K562 (cell line): Measurements from ENCODE around the gene ANKFN1. TPM values are rescaled to one million over a fixed set of nuclear protein-coding genes. Genes with fewer than 3 reads are reported as not detected.

Experiments
- ATAC-seq: fragments of 200-7000 bp; cut with Tn5 transposase; 3 replicates; pipeline ENCODE4 v1.9.1; 2020; ENCODE audit warnings: moderate library complexity
- BruUV-seq: library from RNA; stranded (reverse); fragments of 400-500 nt; replicated peaks from 2 replicates; lab custom pipeline; 2021; lab: Mats Ljungman, UMichigan
- CTCF ChIA-PET: fragments of 300-600 bp; formaldehyde crosslinking; extraction: SDS; loops from one replicate; lab custom pipeline; 2021; ENCODE audit warnings: low intra/inter-chr PET ratio; lab: Yijun Ruan, JAX
- POLR2A ChIA-PET: fragments of 300-600, 350-650 bp; sonication (Branson Sonifier 250); formaldehyde crosslinking; extraction: SDS; loops from one replicate; lab custom pipeline; 2021; ENCODE audit warnings: antibody characterized with exemption, inconsistent platforms; lab: Yijun Ruan, JAX
- DNase-seq, 4 experiments: peaks; one replicate each; pipeline versions ENCODE4 v3.0.0 to v3.0.0-alpha.2; 2011 to 2018; ENCODE audit warnings: low spot score in 3 of 4, mixed read lengths in 3 of 4; ENCODE audit errors: extremely low read depth in 1 of 4
- FAIRE-seq: peaks from 2 replicates; lab custom pipeline; 2011; peaks lifted over from hg19 to GRCh38; lab: Jason Lieb, UNC
- H2AFZ ChIP-seq: 2 replicates; pipeline ENCODE4 v1.6.0; 2011; ENCODE audit warnings: low read depth, low read length, control low read depth, inconsistent platforms
- H3K27ac ChIP-seq: fragments of 200-600 bp; 3 replicates; pipeline ENCODE4 v1.8.0; 2011; ENCODE audit warnings: low read depth, mild to moderate bottlenecking, control low read depth, inconsistent platforms, low read length, moderate library complexity, mixed read lengths; ENCODE audit errors: extremely low read depth
- H3K27me3 ChIP-seq, 2 experiments: fragments of 300-600 bp in 1 of 2; 2 replicates in 1 of 2; 3 replicates in 1 of 2; pipeline versions ENCODE4 v1.6.0 to v1.8.0; 2011; ENCODE audit warnings: inconsistent platforms in 2 of 2, low read length in 2 of 2, mild to moderate bottlenecking in 1 of 2, mixed read lengths in 1 of 2, moderate library complexity in 1 of 2; ENCODE audit not compliant: control insufficient read depth in 2 of 2, insufficient read depth in 2 of 2
- H3K36me3 ChIP-seq: fragments of 300-600 bp; 3 replicates; pipeline ENCODE4 v1.8.0; 2011; ENCODE audit warnings: mild to moderate bottlenecking, low read length, inconsistent platforms; ENCODE audit not compliant: control insufficient read depth, insufficient read depth
- H3K4me1 ChIP-seq, 2 experiments: fragments of 200-600 bp in 1 of 2; replicated peaks in 1 of 2; 2 replicates in 1 of 2; 3 replicates in 1 of 2; pipeline versions ENCODE4 v1.5.1 to v1.8.0; 2011; ENCODE audit warnings: inconsistent platforms in 2 of 2, low read length in 2 of 2, mild to moderate bottlenecking in 1 of 2, mixed read lengths in 1 of 2, moderate library complexity in 1 of 2; ENCODE audit not compliant: control insufficient read depth in 2 of 2, insufficient read depth in 2 of 2
- H3K4me2 ChIP-seq: 2 replicates; pipeline ENCODE4 v1.6.1; 2011; ENCODE audit warnings: low read length, control low read depth, inconsistent platforms, mixed read lengths; ENCODE audit not compliant: insufficient read depth
- H3K4me3 ChIP-seq: fragments of 200-600 bp; sonication (generic), shearing (Covaris generic); 2 replicates; pipeline ENCODE4 v1.5.1; 2016; ENCODE audit warnings: control low read depth, inconsistent platforms
- H3K79me2 ChIP-seq: fragments of 200-600 bp; 3 replicates; pipeline ENCODE4 v1.8.0; 2011; ENCODE audit warnings: low read length, inconsistent platforms; ENCODE audit not compliant: control insufficient read depth, insufficient read depth
- H3K9ac ChIP-seq, 2 experiments: 2 replicates each; pipeline versions ENCODE4 v1.6.0 to v1.6.1; 2011; ENCODE audit warnings: low read depth in 2 of 2, low read length in 2 of 2, control low read depth in 1 of 2, inconsistent platforms in 1 of 2, mild to moderate bottlenecking in 1 of 2, mixed read lengths in 1 of 2; ENCODE audit not compliant: insufficient read depth in 1 of 2
- H3K9me1 ChIP-seq: one replicate; pipeline ENCODE4 v1.6.0; 2011; ENCODE audit warnings: inconsistent platforms, mild to moderate bottlenecking, low read length, moderate library complexity; ENCODE audit not compliant: control insufficient read depth, insufficient read depth
- H3K9me3 ChIP-seq: replicated peaks from 2 replicates; pipeline ENCODE4 v1.5.1; 2011; ENCODE audit warnings: low read depth, low read length, inconsistent platforms; ENCODE audit not compliant: control insufficient read depth, insufficient read depth
- H4K20me1 ChIP-seq: replicated peaks from 2 replicates; pipeline ENCODE4 v1.6.1; 2011; ENCODE audit warnings: low read length, inconsistent platforms, mixed read lengths; ENCODE audit not compliant: control insufficient read depth, insufficient read depth
- ADNP ChIP-seq: fragments of 200-800 bp; sonication (Bioruptor generic); IDR thresholded peaks from 2 replicates; pipeline ENCODE4 v1.6.1; 2016; ENCODE audit warnings: missing genetic modification characterization, missing compliant biosample characterization
- EGR1 ChIP-seq: fragments of 450-650 bp; conservative IDR thresholded peaks from 2 replicates; pipeline ENCODE4 v1.6.1; 2017; ENCODE audit warnings: mild to moderate bottlenecking
- EP400 ChIP-seq: fragments of 450-650 bp; IDR thresholded peaks from 2 replicates; pipeline ENCODE4 v1.6.1; 2017; ENCODE audit warnings: antibody characterized with exemption, mild to moderate bottlenecking, moderate library complexity
- NRF1 ChIP-seq, 2 experiments: fragments of 450-650 bp; IDR thresholded peaks in 1 of 2; conservative IDR thresholded peaks in 1 of 2; 2 replicates each; pipeline ENCODE4 v1.6.1; 2014; ENCODE audit warnings: mild to moderate bottlenecking in 2 of 2
- PPARD ChIP-seq: fragments of 250-450 bp; sonication (Bioruptor Pico); IDR thresholded peaks from 2 replicates; pipeline ENCODE4 v1.8.0; 2022; ENCODE audit warnings: inconsistent platforms, mild to moderate bottlenecking, moderate library complexity
- RAD21 ChIP-seq, 2 experiments: fragments of 250-450 bp in 1 of 2; fragments of 450-650 bp in 1 of 2; sonication (Bioruptor Pico) in 1 of 2; formaldehyde crosslinking in 1 of 2; IDR thresholded peaks in 1 of 2; conservative IDR thresholded peaks in 1 of 2; 2 replicates each; pipeline versions ENCODE4 v1.4.0 to v1.8.0; 2020 to 2022; ENCODE audit warnings: mild to moderate bottlenecking in 2 of 2, moderate library complexity in 1 of 2
- STAT5A ChIP-seq: IDR thresholded peaks from 2 replicates; pipeline ENCODE4 v1.6.1; 2012; ENCODE audit warnings: low read length, inconsistent platforms, borderline replicate concordance
- ZMIZ1 ChIP-seq, 2 experiments: fragments of 150-350 bp in 1 of 2; IDR thresholded peaks; 2 replicates each; pipeline ENCODE4 v1.6.1; 2012 to 2016; ENCODE audit warnings: low read depth in 2 of 2, low read length in 2 of 2, mild to moderate bottlenecking in 1 of 2, moderate library complexity in 1 of 2
- ZNF197 ChIP-seq: fragments of 200-800 bp; sonication (Bioruptor generic); IDR thresholded peaks from 2 replicates; pipeline ENCODE4 v1.6.1; 2016; ENCODE audit warnings: low read depth, missing genetic modification characterization, missing compliant biosample characterization
- ZNF212 ChIP-seq: fragments of 450-650 bp; formaldehyde crosslinking; IDR thresholded peaks from 2 replicates; pipeline ENCODE4 v1.4.0; 2020; ENCODE audit warnings: mild to moderate bottlenecking
- ZZZ3 ChIP-seq: fragments of 450-650 bp; IDR thresholded peaks from 2 replicates; pipeline ENCODE4 v1.6.1; 2016; ENCODE audit warnings: antibody characterized with exemption, mild to moderate bottlenecking, moderate library complexity
- WGBS: fragments of 100-300 bp; shearing (Covaris generic); methylation state at CpG from one replicate; pipeline ENCODE4 v1.1.6; 2016; ENCODE audit warnings: low coverage, mixed read lengths; ENCODE audit not compliant: insufficient coverage; ENCODE audit errors: missing lambda C conversion rate; 5-methylcytosine and 5-hydroxymethylcytosine counted together
- in situ Hi-C: fragments of 300-500 bp; cut with MboI; formaldehyde crosslinking; loops from 4 replicates; pipeline ENCODE4 v1.15.0; 2018; ENCODE audit warnings: inconsistent platforms, mixed read lengths
- intact Hi-C: fragments of 100-400 bp; cut with micrococcal nuclease; formaldehyde crosslinking; loops from 2 replicates; pipeline ENCODE4 v1.14.2; 2022
- polyA plus RNA-seq, 8 experiments: library from polyadenylated mRNA; depleted of rRNA in 4 of 8; stranded (reverse) in 5 of 8; unstranded in 3 of 8; fragments of >200 nt; fragmentation: Nextera tagmentation in 2 of 8; fragmentation: Illumina TruSeq in 1 of 8; extraction: Ambion mirVana in 2 of 8; extraction: Trizol in 1 of 8; gene quantifications; 2 replicates each; pipeline versions ENCODE4 v1.2.1 to v1.2.3, GENCODE V29; 2011 to 2014; ENCODE audit warnings: inconsistent platforms in 1 of 8, missing spikeins in 1 of 8
- total RNA-seq, 7 experiments: library from RNA; depleted of rRNA in 6 of 7; stranded (reverse); fragments of >200 nt in 6 of 7; fragmentation: Illumina TruSeq in 2 of 7; extraction: Trizol in 2 of 7; gene quantifications; 2 replicates each; pipeline versions ENCODE4 v1.2.1 to v1.2.3, GENCODE V29; 2011 to 2021; ENCODE audit warnings: low replicate concordance in 1 of 7

ANKFN1 gene
- total and polyA plus RNA-seq, 9 of the 15 experiments (the other 6 are each of a cell fraction or from before 2014, with no cell fraction given), result 0.04 to 0.39 (median 0.15) TPM; not detected in 1

- TF ChIP-seq ZNF197 (CRISPR knock-in tag), result no peak
- no peak for TF ChIP-seq ZMIZ1 (IDR thresholded peaks at IDR 0.05; ENCODE audit: low read depth in 2 of 2, low read length in 2 of 2)
- no peak for TF ChIP-seq EGR1
- TF ChIP-seq PPARD (CRISPR knock-in tag), result no peak
These were observed 164.3 kb downstream of the ANKFN1 start (continued) for GRCh38 chr17:56317351-56318208.

- H3K79me2 ChIP-seq, result no peaks in the 10 kb centered on the region
- no peaks in the 10 kb centered on the region for H3K27me3 ChIP-seq
- no peak overlapping the region for H2AFZ ChIP-seq
- no peak overlapping the region for H3K9ac ChIP-seq
- H3K4me3 ChIP-seq, result no peak overlapping the region
- ATAC-seq (peak; percentile 72), FAIRE-seq (peak; percentile 83), DNase-seq (peak; percentile 16 to 31 (median 18))
- BruUV-seq, result no TSS peak
- POLR2A ChIA-PET, result no interaction called here
- no peak overlapping the region for H3K27ac ChIP-seq
- H3K4me1 ChIP-seq, result no peaks in the 10 kb centered on the region
- no peaks in the 10 kb centered on the region for H3K36me3 ChIP-seq
- H3K4me2 ChIP-seq, result no peak overlapping the region
- WGBS, result 0% methylated on average over 3 of the region's 3 CpGs
- no peaks in the 10 kb centered on the region for H3K9me1 ChIP-seq
- H3K9me3 ChIP-seq, result no peaks in the 10 kb centered on the region
- in situ Hi-C loops (loop anchor here (25.0 kb wide), 1 partner anchor 782 kb away; no protein-coding TSS in a partner anchor), intact Hi-C loops (loop anchor here (2.0 kb wide), 1 partner anchor 793 kb away; no protein-coding TSS in a partner anchor)
- no peaks in the 10 kb centered on the region for H4K20me1 ChIP-seq
- CTCF ChIA-PET, result interaction anchor here (1.1 to 2.1 kb wide), 2 partner anchors 193 to 793 kb away, joined by 3 to 12 read pairs; no protein-coding TSS in a partner anchor
- TF ChIP-seq EP400 (no peak), ZNF212 (CRISPR knock-in tag) (no peak), STAT5A (no peak), RAD21 (CRISPR knock-in tag; conservative IDR thresholded peaks at IDR 0.05 in 1 of 2, IDR thresholded peaks at IDR 0.05 in 1 of 2) (peak; percentile 40 to 62; a peak in 3 of 4 replicates), NRF1 (conservative IDR thresholded peaks at IDR 0.05 in 1 of 2, IDR thresholded peaks at IDR 0.05 in 1 of 2) (no peak), ADNP (tag) (no peak), ZZZ3 (no peak)
These were observed 166.3 kb downstream of the ANKFN1 start for GRCh38 chr17:56319531-56319930.
